Measurements from ENCODE around the gene NADK.
A peak's percentile ranks its signal among the peaks of the same experiment; 100 is the strongest.

The NADK gene

DNA sequence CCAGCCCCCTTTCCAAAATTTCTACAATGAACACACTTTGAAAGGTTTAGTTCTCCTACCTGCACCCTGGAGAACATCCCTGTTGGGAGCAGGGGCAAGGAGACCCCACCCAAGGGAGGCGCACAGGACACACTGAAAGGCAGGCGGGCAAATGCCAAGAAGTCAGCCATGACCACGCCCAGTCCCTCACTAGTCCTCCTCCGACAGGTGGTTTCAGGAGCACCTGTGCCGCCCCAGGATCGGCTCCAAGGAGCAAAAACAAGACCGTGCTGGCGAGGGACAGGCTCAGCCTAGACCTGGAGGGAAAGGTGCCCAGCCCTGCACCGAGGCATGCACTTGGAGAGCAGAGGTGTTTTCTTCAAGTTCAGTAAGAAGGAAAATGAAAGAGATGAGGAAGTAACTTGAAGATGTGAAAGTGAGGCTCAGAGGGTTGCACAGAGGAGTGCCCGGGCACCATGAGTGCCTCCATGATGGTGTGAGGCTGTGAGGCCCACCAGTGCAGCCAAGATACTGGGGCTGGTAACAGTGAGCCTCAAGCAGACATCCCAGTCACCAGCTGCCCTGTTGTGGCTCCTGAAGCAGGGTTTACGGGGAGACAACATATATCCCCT lies 19.6 kb upstream of the NADK start:
- H3K4me3 ChIP-seq (ENCODE audit: low read depth, low read length): no peak overlapping the region
- DNase-seq (ENCODE audit: low read depth): no peak
- TF ChIP-seq, protein P1, sequence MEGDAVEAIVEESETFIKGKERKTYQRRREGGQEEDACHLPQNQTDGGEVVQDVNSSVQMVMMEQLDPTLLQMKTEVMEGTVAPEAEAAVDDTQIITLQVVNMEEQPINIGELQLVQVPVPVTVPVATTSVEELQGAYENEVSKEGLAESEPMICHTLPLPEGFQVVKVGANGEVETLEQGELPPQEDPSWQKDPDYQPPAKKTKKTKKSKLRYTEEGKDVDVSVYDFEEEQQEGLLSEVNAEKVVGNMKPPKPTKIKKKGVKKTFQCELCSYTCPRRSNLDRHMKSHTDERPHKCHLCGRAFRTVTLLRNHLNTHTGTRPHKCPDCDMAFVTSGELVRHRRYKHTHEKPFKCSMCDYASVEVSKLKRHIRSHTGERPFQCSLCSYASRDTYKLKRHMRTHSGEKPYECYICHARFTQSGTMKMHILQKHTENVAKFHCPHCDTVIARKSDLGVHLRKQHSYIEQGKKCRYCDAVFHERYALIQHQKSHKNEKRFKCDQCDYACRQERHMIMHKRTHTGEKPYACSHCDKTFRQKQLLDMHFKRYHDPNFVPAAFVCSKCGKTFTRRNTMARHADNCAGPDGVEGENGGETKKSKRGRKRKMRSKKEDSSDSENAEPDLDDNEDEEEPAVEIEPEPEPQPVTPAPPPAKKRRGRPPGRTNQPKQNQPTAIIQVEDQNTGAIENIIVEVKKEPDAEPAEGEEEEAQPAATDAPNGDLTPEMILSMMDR (IDR thresholded peaks at IDR 0.05; ENCODE audit: control insufficient read depth, extremely low read depth, insufficient read depth): no peak

DNA sequence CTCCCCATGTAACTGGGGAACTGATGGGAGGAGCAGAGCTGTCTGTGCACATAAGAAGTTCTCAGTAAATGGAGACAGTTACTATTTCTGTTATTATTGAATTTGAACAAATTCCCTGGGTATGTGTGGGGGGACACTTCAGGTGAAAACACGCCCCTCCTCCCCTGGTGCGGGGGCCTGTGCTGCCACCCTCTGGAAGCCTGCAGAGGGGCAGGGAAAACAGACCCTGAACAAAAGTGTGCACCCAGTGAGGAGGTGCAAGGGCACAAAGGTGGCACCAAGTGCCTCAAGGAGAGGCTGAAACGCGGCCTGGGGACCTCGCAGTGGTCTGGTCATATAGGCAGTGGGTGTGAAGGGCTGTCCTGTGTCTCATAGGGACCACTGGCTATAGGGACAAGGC lies 18.2 kb upstream of the NADK start:
- TF ChIP-seq, protein P1 (IDR thresholded peaks at IDR 0.05; ENCODE audit: control insufficient read depth, extremely low read depth, insufficient read depth): peak; percentile 12; the same call in 1 of the 2 replicates
- H3K4me3 ChIP-seq (ENCODE audit: low read depth, low read length): no peak overlapping the region
- DNase-seq (ENCODE audit: low read depth): no peak

DNA sequence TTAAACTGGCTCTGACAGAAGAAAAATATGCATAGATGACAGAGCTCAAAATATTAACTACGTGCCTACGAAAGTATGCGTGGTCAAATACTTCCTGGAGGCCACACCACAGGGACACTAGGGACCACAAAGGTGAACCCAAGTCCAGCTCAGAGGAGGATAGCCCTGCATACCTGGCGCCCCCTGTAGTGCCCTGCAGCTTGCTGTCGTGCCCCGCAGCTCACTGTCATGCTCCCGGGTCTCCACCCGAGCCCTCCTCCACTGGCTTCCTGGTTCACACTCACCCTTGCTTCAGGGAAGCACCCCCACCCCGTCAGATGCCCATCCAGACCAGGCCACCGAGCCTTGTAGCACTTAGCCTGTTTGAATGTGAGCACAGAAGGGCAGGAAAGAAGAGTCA lies 16.7 kb upstream of the NADK start:
- H3K4me3 ChIP-seq (ENCODE audit: low read depth, low read length): no peak overlapping the region
- TF ChIP-seq, protein P1 (IDR thresholded peaks at IDR 0.05; ENCODE audit: control insufficient read depth, extremely low read depth, insufficient read depth): no peak
- no peak for DNase-seq (ENCODE audit: low read depth)

DNA sequence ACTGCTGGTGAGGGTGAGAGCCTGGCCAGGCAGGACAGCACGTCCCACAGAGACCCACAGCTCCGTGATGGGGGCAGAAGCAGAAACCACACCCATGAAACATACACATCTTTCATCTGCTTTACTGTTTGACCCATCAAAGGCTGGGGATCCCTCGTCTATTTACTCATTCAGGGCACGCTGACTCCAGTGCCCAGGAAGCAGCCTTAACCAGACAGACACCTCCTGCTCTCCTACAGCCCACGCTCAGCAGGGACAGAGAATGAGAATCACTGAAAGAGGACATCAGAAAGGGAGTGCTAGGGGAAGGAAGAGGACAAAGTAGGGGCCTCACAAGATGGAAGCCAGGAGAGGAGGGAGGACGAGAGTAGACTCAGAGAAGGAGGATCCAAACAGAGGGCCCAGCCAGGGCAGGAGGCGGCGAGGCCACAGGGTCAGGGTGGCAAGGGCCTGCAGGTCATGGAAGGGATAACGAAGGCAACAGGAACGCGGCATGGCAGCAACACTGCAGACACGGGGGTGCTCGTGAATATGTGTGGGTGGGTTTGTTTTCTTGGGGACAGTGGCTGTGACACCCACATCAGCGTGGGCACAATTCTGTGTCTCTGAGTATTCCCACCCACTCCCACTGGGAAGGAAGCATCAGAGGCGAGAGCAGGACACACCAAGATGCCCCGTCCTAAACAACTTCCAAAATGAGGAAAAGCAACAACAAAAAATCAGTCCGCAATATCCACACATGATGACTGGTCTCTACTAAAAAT lies 15.4 kb upstream of the NADK start:
- H3K4me3 ChIP-seq (ENCODE audit: low read depth, low read length): no peak overlapping the region
- DNase-seq (ENCODE audit: low read depth): no peak
- TF ChIP-seq, protein P1 (IDR thresholded peaks at IDR 0.05; ENCODE audit: control insufficient read depth, extremely low read depth, insufficient read depth): no peak

DNA sequence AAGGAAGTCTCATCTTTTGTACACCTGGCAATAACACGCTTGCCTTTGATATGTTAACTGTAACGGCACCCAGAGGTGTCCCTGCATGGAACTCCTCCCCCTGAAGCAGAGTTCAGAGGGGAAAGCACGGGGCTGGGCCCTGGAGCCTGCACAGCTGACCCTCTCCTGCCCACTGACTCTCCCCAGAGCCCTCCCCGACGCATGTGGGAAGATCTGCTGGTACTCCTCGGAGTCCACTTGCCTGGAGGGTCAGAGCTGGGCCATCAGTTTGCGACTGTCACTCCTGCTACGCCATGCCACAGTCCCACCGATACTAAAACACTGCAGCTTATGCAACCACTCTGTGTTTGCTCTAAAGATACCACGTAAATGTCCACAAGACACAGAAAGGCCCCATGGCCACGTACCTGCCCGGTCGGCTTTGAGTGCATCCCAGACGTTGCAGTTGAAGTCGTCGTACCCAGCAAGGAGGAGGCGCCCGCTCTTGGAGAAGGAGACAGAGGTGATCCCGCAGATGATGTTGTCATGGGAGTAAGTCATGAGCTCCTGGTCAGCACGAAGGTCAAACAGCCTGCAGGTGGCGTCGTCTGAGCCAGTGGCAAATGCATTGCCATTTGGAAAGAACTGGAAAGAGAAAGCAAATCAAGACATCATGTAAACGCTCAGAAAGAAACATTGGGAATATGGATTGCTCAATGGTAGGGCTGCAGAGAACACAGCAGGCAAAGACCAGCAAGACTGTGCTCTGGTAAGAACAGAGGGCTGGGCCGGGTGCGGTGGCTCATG lies 10.6 kb upstream of the NADK start:
- no peak for DNase-seq (ENCODE audit: low read depth)
- H3K4me3 ChIP-seq (ENCODE audit: low read depth, low read length): no peak overlapping the region
- TF ChIP-seq, protein P1 (IDR thresholded peaks at IDR 0.05; ENCODE audit: control insufficient read depth, extremely low read depth, insufficient read depth): peak; percentile 58

DNA sequence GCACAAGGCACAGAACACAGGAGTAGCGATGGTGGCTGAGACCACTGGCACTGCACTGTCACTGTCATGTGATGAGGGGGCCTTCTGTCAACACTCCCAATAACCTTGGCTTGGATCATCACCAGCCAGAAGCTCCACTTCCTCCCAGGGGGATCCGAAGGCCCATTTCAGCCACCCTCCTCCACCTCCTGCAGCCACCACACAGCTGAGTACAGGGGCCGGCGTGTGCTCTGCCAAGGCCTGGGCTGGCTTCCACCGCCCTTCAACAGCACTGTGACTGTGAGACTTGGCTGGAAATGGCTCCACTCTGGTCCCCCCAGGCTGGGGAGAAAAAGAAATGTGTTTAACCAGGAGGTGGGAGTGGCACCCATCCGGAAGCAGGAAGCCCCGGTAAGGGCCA lies 9.9 kb upstream of the NADK start:
- no peak overlapping the region for H3K4me3 ChIP-seq (ENCODE audit: low read depth, low read length)
- TF ChIP-seq, protein P1 (IDR thresholded peaks at IDR 0.05; ENCODE audit: control insufficient read depth, extremely low read depth, insufficient read depth): no peak
- DNase-seq (ENCODE audit: low read depth): no peak
